Choroid plexus epithelial cell (primary cell): ENCODE data around the gene RUFY4.

Experiments used
- DNase-seq: peaks from one replicate; pipeline ENCODE4 v3.0.0-alpha.2; 2010; ENCODE audit warnings: low read depth
- H3K4me3 ChIP-seq: 2 replicates; pipeline ENCODE4 v1.5.1; 2011; ENCODE audit warnings: low read depth, mild to moderate bottlenecking, control low read depth, low read length, moderate library complexity
- CTCF ChIP-seq: conservative IDR thresholded peaks from 2 replicates; pipeline ENCODE4 v1.5.1; 2011; ENCODE audit warnings: low read depth, mild to moderate bottlenecking, control low read depth, inconsistent platforms, low read length, moderate library complexity

RUFY4 gene

GRCh38 chr2:218027426-218028188, 41.4 kb upstream of the RUFY4 start:
- DNase-seq, result no peak
- TF ChIP-seq CTCF, result no peak
- no peak overlapping the region for H3K4me3 ChIP-seq

GRCh38 chr2:218028189-218028495, 40.9 kb upstream of the RUFY4 start:
- DNase-seq, result no peak
- no peak for TF ChIP-seq CTCF
- no peak overlapping the region for H3K4me3 ChIP-seq

- H3K4me3 ChIP-seq, result no peak overlapping the region
- no peak for TF ChIP-seq CTCF
- DNase-seq, result no peak
Observed at GRCh38 chr2:218028562-218029348, 40.3 kb upstream of the RUFY4 start.

GRCh38 chr2:218029366-218030360, 39.4 kb upstream of the RUFY4 start:
- no peak for DNase-seq
- no peak for TF ChIP-seq CTCF
- no peak overlapping the region for H3K4me3 ChIP-seq

- no peak for TF ChIP-seq CTCF
Observed at GRCh38 chr2:218030409-218031195, 38.5 kb upstream of the RUFY4 start.

GRCh38 chr2:218031261-218031660, 37.8 kb upstream of the RUFY4 start:
- no peak for DNase-seq

More at GRCh38 chr2:218030409-218031195, 38.5 kb upstream of the RUFY4 start:
- H3K4me3 ChIP-seq, result no peak overlapping the region
- no peak for DNase-seq

More at GRCh38 chr2:218031261-218031660, 37.8 kb upstream of the RUFY4 start:
- TF ChIP-seq CTCF, result no peak
- H3K4me3 ChIP-seq, result no peak overlapping the region
